Measurements from ENCODE around the gene MT1B. TPM values are rescaled to one million over a fixed set of nuclear protein-coding genes. Genes with fewer than 3 reads are reported as not detected.
"Not testable (repeated sequence)": the region's sequence is repeated elsewhere in the genome, so short reads cannot be mapped to it uniquely, and the experiment has no call there.

Gene MT1B
- total RNA-seq, 1 donor from 2014 or later, result not detected

DNA sequence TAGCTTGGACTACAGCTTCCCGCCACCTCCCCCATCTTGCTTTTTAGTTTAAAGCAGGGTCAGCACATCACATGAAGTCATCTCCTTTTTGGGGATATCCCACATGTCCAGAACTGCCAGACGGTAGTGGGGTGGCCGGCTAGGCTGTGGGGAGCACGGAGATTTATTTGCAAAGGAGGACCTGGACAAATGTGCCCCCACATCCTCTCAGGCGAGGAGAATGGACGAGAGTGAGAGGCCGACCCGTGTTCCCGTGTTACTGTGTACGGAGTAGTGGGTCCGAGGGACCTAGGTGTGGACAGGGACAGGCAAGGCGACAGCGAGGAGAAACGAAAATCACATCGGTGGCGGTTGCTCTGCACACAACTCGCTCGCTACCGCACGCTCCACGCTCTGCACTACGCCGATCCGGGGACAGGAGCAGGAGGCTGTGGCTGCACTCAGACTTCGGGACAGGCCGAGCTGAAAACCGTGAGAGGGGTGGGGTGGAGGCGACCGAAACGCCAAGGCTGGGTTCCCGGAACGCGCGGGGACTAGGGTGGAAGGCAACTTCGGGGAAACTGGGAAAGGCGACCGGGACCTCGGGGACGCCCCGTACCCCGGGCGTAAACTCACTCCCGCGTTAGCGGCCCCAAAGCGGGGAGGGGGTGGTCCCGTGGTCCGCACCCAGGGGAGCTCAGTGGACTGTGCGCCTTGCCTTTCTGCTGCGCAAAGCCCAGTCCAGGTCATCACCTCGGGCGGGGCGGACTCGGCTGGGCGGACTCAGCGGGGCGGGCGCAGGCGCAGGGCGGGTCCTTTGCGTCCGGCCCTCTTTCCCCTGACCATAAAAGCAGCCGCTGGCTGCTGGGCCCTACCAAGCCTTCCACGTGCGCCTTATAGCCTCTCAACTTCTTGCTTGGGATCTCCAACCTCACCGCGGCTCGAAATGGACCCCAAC lies 13.6 kb upstream of the MT1B start, which contains the start of gene MT1A:
TSS of gene MT1A (plus strand) at position 853 of the 937 bp plus-strand sequence. CDS start at position 926, 73 bp downstream.
- peak; percentile 41 for DNase-seq

- no peak for DNase-seq
Measured at GRCh38 chr16:56639045-56639444, 12.6 kb upstream of the MT1B start.

DNA sequence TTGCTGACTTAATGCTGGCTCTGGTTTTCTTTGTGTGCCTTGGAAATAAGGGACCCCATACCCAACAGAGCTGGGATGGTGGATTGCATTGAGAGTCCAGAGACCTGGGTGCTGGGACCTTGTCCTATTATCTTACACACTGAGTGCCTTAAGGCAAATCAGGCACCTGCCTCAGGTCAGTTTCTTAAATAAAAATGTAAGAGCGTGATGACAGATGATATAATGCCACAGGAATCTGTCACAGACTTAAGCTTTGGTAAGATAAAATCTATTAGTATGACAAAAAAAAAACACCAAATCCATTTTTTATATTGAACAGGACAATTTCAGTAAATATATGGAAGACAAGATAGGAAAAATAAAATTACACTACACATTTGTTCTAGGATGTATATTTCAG lies 11.6 kb upstream of the MT1B start:
- DNase-seq, result no peak

DNA sequence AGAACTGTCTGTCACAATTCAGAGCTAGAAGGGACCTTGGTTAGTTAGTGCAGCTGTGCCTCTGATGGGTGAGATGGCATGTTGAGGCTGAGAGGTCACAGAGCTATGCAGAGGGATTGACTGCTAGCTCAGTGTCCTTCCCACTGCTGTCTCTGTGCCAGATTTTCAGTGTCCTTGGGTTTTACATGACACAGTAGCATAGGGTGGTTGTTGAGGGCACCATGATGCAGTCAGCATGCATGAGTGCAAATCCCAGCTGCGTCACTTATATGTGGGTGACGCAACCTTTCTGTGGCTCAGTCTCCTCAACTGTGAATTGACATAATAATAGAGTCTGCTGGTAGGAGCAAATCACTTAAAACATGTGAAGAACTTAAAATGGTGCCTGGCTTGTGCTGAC lies 10.5 kb upstream of the MT1B start:
- no peak for DNase-seq

DNA sequence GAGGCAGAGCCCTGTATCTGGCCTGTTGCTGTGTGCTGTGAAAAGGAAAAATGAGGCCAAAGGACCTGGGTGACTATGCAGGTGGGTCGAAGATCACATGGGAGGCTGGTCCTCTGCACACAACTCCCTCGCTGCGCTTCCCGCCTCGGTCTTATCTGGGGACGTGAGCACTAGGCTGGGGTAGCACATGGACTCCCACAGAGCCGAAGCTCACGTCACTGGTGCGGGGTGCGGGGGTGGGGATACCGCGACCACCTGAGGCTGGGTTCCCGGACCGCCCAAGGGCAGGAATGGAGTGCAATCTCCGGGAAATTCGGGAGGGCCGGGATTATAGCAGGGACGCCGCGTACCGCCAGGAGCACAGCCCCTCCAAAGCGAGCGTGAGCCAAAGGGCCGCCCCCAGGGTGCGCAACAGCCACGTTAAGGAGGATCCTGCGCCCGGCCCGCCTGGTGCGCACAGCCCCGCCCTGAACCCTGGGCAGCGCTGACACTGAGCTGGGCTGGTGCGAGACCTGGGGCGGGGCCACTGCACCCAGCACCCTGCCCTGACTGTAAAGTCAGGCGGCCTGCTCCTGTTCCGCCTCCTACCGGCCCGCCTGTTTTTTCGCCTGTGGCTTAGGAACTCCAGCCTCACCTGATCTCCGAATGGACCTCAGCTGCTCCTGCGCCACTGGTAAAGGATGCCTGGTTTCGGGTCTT lies 8.5 kb upstream of the MT1B start:
- no peak for DNase-seq

GRCh38 chr16:56643833-56644232 lies 7.9 kb upstream of the MT1B start:
- no peak for DNase-seq

DNA sequence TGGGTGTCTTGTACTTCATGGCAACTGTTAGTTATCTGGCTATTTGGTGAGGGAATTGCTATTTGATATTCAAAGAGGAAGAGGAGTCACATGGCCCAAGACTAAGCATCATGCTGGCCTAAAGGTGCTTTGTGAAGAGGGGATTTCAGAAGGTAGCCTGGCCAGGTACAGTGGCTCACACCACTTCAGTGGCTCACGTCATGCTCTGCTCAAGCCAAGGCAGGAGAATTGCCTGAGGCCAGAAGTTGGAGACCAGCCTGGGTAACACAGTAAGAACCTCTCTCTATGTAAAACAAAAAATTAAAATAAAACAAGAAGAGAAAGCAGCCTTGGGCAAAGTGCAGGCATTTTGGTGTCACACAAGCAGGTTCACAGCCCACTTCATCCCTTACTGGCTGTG lies 6.4 kb upstream of the MT1B start:
- no peak for DNase-seq

DNA sequence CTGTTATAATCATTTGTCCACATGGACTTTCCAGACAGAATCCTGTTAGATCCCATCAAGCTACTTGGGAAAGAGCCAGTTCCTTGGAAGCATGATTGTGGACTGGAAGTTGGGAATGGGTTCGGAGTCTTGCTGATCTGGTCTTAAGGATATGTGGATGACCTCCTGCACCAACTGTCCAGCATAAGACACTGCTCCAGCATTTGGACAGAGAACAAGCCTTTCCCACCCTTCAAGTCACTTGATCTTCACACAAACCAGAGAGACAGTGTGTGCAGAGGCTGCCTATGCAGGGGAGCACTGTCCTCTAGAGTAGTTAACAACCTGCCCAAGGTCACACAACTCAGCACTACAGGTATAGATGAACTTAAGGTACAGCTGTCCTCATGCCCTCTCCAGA lies 5.8 kb upstream of the MT1B start:
- no peak for DNase-seq

DNA sequence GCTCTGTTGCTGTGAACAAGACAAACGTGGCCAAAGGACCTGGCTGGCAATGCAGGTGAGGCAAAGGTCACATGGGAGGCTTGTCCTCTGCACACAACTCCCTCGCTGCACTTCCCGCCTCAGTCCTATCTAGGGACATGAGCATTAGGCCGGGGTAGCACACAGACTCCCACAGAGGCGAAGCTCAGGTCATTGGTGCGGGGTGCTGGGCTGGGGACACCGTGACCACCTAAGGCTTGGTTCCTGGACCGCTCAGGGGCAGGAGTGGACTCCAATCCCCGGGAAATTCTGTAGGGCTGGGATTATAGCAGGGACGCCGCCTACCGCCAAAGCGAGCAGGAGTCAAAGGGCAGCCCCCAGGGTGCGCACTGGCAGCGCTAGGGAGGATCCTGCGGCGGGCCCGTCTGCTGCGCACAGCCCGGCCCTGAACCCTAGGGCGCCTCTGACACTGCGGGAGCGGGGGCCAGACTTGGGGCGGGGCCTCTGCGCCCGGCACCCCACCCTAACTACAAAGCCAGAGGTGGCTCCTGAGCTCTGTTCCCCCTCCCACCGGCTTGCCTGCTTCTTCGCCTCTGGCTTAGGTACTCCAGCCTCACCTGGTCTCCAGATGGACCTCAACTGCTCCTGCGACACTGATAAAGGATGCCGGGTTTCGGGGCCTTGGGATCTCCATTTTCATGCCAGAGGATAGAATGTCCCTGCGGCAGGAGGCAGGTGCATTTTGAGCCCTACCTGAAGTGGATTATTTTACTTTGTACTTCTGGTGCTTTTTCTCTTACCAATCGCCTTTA lies 3.9 kb upstream of the MT1B start:
- no peak for DNase-seq

DNA sequence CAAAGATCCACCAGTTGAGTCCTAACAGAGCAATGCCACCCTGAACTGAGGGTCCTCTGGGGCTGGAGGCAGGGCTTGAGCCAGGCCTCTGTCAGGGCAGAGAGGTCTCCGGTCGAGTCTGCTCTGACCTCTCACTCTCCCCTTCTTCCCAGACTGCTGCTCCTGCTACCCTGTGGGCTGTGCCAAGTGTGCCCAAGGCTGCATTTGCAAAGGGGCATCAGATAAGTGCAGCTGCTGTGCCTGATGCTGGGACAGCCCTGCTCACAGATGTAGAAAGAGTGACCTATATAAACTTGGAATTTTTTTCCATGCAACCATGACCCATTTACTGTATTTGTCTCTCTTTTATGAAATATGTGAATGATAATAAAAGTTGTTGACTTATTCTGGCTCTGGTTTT lies 2.4 kb upstream of the MT1B start:
- DNase-seq, result no peak

DNA sequence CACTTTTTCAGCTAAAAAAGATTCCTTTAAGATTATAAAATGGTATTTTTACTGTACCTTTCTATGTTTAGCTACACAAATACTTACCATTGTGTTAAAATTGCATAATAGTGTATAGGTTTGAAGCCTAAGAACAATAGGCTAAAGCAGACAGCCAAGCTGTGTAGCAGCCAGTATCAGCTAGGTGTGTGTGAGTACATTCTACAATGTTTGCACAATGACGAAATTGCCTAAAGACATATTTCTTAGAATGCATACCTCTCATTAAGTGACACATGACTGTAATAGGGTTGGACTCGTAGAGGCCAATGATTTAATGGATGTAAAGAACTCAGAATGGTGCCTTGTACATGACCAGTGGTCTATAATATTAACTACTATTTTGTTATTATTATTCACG lies 1.9 kb upstream of the MT1B start:
- no peak for DNase-seq

- no peak for DNase-seq
Measured at GRCh38 chr16:56652600-56652999, 914 bp downstream of the MT1B start.

DNA sequence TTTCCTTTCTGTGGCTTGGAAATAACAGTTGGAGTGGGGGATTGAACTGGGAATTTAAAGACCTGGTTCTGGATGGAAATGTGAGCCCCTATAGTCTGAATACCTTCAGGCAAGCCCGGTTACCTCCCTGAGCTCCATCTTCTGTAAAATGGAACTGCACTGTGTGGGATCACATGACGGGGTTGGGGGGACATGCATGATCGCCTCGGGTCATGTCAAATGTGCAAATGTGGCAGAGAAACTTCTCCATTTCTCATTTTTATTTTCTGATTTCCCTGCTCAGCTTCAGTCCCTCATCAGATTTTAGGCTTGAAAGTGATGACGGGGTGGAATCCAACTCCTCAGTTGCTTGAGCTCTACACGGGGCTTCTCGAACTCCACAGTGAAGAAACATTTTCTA lies 1.5 kb downstream of the MT1B start:
- no peak for DNase-seq

DNA sequence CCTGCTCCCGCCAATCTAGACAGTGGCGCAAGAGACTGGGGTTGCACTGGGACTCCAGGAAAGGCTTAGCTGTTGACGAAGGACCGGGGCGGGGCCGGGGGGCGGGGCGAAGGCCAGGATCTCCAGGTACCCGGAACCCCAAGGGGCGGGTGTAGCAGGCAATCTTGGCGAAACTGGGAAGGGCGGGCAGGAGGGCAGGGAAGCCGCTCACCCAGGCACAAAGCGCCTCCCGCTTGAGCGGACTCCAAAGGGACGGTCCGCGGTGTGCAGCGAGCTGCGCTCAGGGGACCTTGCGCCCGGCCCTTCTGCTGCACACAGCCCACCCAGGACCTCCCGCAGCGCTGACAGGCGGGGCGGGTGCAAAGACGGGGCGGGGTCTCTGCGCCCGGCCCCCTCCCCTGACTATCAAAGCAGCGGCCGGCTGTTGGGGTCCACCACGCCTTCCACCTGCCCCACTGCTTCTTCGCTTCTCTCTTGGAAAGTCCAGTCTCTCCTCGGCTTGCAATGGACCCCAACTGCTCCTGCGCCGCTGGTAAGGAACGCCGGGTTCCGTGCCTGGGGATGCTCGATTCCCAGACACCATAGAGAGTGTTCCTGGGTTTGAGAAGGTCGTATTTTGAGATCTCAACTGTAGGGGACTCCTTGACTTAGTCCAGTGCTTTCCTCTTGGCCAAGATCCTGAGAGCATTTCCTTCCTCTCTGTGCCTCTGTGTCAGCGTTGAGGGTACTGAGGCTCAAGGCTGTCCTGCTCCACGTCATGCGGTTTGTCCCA lies 6.1 kb downstream of the MT1B start, which contains the start of gene MT1F:
TSS of gene MT1F (plus strand) at position 405 of the 772 bp plus-strand sequence. CDS start at position 505, 100 bp downstream.
- DNase-seq, result peak; percentile 21

GRCh38 chr16:56658327-56658875 lies 6.7 kb downstream of the MT1B start:
- DNase-seq, result no peak

- no peak for DNase-seq
Measured at GRCh38 chr16:56662357-56663354, 11.0 kb downstream of the MT1B start.

DNA sequence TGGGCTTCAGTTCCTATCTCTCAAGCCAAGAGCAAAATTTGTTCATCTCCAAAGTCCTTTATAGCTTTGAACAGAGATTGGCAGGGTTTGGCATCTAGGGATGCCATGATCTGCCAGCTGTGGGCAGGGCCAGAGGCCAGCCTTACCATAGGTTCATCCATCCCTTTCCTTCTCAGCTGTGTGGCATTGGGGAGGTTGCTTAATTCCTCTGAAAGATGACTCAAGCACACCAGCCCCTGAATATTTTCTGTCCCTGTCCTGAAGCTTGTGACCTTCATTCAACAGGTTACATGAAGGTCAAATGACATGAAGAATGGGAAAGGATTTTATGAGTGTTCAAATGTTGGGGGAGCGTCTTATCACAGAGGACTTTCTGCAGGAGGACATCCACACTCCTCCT lies 12.8 kb downstream of the MT1B start:
- no peak for DNase-seq

- not testable (repeated sequence) for DNase-seq
Measured at GRCh38 chr16:56665286-56666261, 13.9 kb downstream of the MT1B start.
